Endothelial cell of umbilical vein (primary cell): Measurements from ENCODE around the gene CPVL. TPM values are rescaled to one million over a fixed set of nuclear protein-coding genes. Genes with fewer than 3 reads are reported as not detected.
A peak's percentile ranks its signal among the peaks of the same experiment; 100 is the strongest.

Experiments
- BruUV-seq: library from RNA; stranded (reverse); fragments of 400-500 nt; replicated peaks from 2 replicates; lab custom pipeline; 2021; lab: Mats Ljungman, UMichigan
- CTCF ChIA-PET: fragments of 300-600, 350-600 bp; sonication (Branson Sonifier 250); formaldehyde crosslinking; loops from one replicate; lab custom pipeline; 2021; ENCODE audit warnings: antibody characterized with exemption, inconsistent platforms; lab: Charles Lee
- POLR2A ChIA-PET: fragments of 300-600, 350-600 bp; sonication (Branson Sonifier 250); formaldehyde crosslinking; loops from one replicate; lab custom pipeline; 2021; ENCODE audit warnings: antibody characterized with exemption, inconsistent platforms; lab: Charles Lee
- DNase-seq: peaks from one replicate; pipeline ENCODE4 v3.0.0-alpha.2; 2011; ENCODE audit warnings: low read depth, low spot score
- FAIRE-seq: peaks from 2 replicates; lab custom pipeline; 2011; peaks lifted over from hg19 to GRCh38; lab: Jason Lieb, UNC
- H2AFZ ChIP-seq: 2 replicates; pipeline ENCODE4 v1.6.0; 2012; ENCODE audit warnings: low read depth, low read length, control low read depth, inconsistent platforms
- H3K27ac ChIP-seq: 2 replicates; pipeline ENCODE4 v1.5.1; 2011; ENCODE audit warnings: low read depth, mild to moderate bottlenecking, control low read depth, low read length, moderate library complexity; ENCODE audit not compliant: insufficient read depth
- H3K27me3 ChIP-seq, 2 experiments: 2 replicates each; pipeline versions ENCODE4 v1.6.0 to v1.6.1; 2011; ENCODE audit warnings: low read length in 2 of 2, mixed read lengths in 1 of 2; ENCODE audit not compliant: control insufficient read depth in 2 of 2, insufficient read depth in 2 of 2
- H3K36me3 ChIP-seq, 2 experiments: 2 replicates in 1 of 2; 3 replicates in 1 of 2; pipeline ENCODE4 v1.5.1; 2011; ENCODE audit warnings: low read length in 2 of 2, mild to moderate bottlenecking in 1 of 2, moderate library complexity in 1 of 2; ENCODE audit not compliant: control insufficient read depth in 2 of 2, insufficient read depth in 2 of 2; ENCODE audit errors: extremely low read depth in 1 of 2
- H3K4me1 ChIP-seq: 3 replicates; pipeline ENCODE4 v1.5.1; 2011; ENCODE audit warnings: mild to moderate bottlenecking, low read length; ENCODE audit not compliant: control insufficient read depth, insufficient read depth; ENCODE audit errors: extremely low read depth
- H3K4me2 ChIP-seq: 2 replicates; pipeline ENCODE4 v1.6.1; 2011; ENCODE audit warnings: low read length, control low read depth, mixed read lengths; ENCODE audit not compliant: insufficient read depth
- H3K4me3 ChIP-seq, 3 experiments: fragments of 200-600 bp in 1 of 3; sonication (generic), shearing (Covaris generic) in 1 of 3; replicated peaks in 1 of 3; 2 replicates each; pipeline ENCODE4 v1.5.1; 2011 to 2016; ENCODE audit warnings: control low read depth in 3 of 3, low read length in 3 of 3, mild to moderate bottlenecking in 2 of 3, inconsistent platforms in 1 of 3, low read depth in 1 of 3, moderate library complexity in 1 of 3; ENCODE audit not compliant: insufficient read depth in 1 of 3
- H3K79me2 ChIP-seq: 2 replicates; pipeline ENCODE4 v1.6.0; 2012; ENCODE audit warnings: low read length, inconsistent platforms; ENCODE audit not compliant: control insufficient read depth, insufficient read depth
- H3K9ac ChIP-seq: replicated peaks from 2 replicates; pipeline ENCODE3; 2011; ENCODE audit warnings: low read length, control low read depth; ENCODE audit not compliant: insufficient read depth; ENCODE audit errors: extremely low read depth
- H3K9me1 ChIP-seq: replicated peaks from 3 replicates; pipeline ENCODE4 v1.6.0; 2011; ENCODE audit warnings: mild to moderate bottlenecking, low read length; ENCODE audit not compliant: control insufficient read depth, insufficient read depth; ENCODE audit errors: extremely low read depth
- H3K9me3 ChIP-seq: replicated peaks from 2 replicates; pipeline ENCODE4 v1.5.1; 2012; ENCODE audit warnings: low read length, inconsistent platforms; ENCODE audit not compliant: control insufficient read depth, insufficient read depth
- H4K20me1 ChIP-seq: replicated peaks from 2 replicates; pipeline ENCODE3; 2011; ENCODE audit warnings: mild to moderate bottlenecking, low read length; ENCODE audit not compliant: control insufficient read depth, insufficient read depth; ENCODE audit errors: extremely low read depth
- CTCF ChIP-seq, 2 donors: IDR thresholded peaks; 1 replicate in 1 of 2; 2 replicates in 1 of 2; pipeline ENCODE4 v1.5.1; 2011; ENCODE audit warnings: low read length in 2 of 2, mild to moderate bottlenecking in 2 of 2, moderate library complexity in 2 of 2, control low read depth in 1 of 2, inconsistent platforms in 1 of 2, low read depth in 1 of 2; ENCODE audit not compliant: insufficient read depth in 1 of 2; ENCODE audit errors: extremely low read depth in 1 of 2
- EZH2 ChIP-seq: IDR thresholded peaks from 2 replicates; pipeline ENCODE4 v1.6.1; 2012; ENCODE audit warnings: borderline replicate concordance, low read depth, mild to moderate bottlenecking, moderate library complexity, low read length, inconsistent platforms; ENCODE audit not compliant: severe bottlenecking
- FOS ChIP-seq: IDR thresholded peaks from 2 replicates; pipeline ENCODE4 v1.6.1; 2011; ENCODE audit warnings: mild to moderate bottlenecking, low read length, moderate library complexity, borderline replicate concordance; ENCODE audit not compliant: insufficient read depth
- JUN ChIP-seq: IDR thresholded peaks from 2 replicates; pipeline ENCODE4 v1.6.1; 2011; ENCODE audit warnings: borderline replicate concordance, low read depth; ENCODE audit not compliant: insufficient read length, insufficient read depth
- MAX ChIP-seq: IDR thresholded peaks from 2 replicates; pipeline ENCODE4 v1.6.1; 2011; ENCODE audit not compliant: insufficient read depth, insufficient read length
- POLR2A ChIP-seq: IDR thresholded peaks from 2 replicates; pipeline ENCODE4 v1.6.1; 2012; ENCODE audit warnings: low read depth, mild to moderate bottlenecking, control low read depth, low read length
- POLR2AphosphoS5 ChIP-seq: IDR thresholded peaks from 2 replicates; pipeline ENCODE4 v1.6.1; 2012; ENCODE audit warnings: low read depth, mild to moderate bottlenecking, control low read depth, low read length, moderate library complexity; ENCODE audit not compliant: insufficient read depth
- dilution Hi-C: fragments of 300-500 bp; cut with MboI; formaldehyde crosslinking; loops from one replicate; pipeline ENCODE4 v1.15.0; 2019; ENCODE audit warnings: low sequenced_read_pairs; ENCODE audit not compliant: extremely low pct_ligation_motif_present
- intact Hi-C: fragments of 100-400 bp; cut with micrococcal nuclease; formaldehyde crosslinking; loops from one replicate; pipeline ENCODE4 v1.10.0; 2022
- polyA plus RNA-seq, 4 experiments: library from polyadenylated mRNA; depleted of rRNA in 3 of 4; stranded (reverse) in 3 of 4; unstranded in 1 of 4; fragments of >200 nt; gene quantifications; 2 replicates each; pipeline versions ENCODE4 v1.2.1 to v1.2.3, GENCODE V29; 2011 to 2012; ENCODE audit warnings: missing spikeins in 1 of 4
- total RNA-seq: library from RNA; stranded (reverse); gene quantifications from 2 replicates; pipeline ENCODE4 v1.2.3, GENCODE V29; 2021

The CPVL gene
- total and polyA plus RNA-seq, 2 donors (not counting 3 experiments of a cell fraction or from before 2014, with no cell fraction given) = 0.14 TPM; not detected in 1

DNA sequence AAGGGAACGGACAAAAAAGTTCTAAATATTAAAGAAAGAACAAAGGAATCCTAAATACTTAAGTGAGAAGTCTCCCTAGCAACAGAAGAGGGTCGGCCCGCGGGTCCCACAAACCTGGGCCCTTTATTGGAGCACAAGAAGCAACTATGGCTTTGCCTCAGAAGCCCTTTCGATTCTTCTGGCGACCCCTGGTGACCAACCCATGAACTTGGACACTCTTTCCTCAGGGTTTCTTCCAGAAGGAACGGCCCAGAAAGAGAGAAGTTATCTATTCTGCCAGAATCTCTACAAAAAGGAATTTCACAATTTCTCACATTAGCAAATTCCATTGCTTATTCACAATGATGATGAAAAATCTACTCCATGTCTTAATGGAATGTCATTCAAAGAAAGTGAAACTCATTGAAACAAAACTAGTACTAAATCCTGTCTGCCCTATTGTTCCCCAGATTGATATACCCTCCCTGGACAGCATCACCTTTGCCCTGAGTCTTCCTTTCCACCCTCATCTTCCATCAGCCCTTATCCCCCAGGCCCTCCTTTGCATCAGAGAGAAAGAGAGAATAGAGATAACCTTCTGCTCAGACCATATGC is 43.7 kb downstream of the CPVL start:
- FAIRE-seq (peak; percentile 91), DNase-seq (peak; percentile 70)
- intact Hi-C loops (loop anchor here (1.0 kb wide), 4 partner anchors 64 to 180 kb away; no protein-coding TSS in a partner anchor), dilution Hi-C loops (no loop called here)
- Histone ChIP-seq H3K9ac (no peak overlapping the region), H3K4me3 (no peak overlapping the region), H4K20me1 (no peaks in the 10 kb centered on the region), H3K4me2 (no peak overlapping the region), H2AFZ (no peak overlapping the region), H3K79me2 (no peaks in the 10 kb centered on the region), H3K4me1 (no peaks in the 10 kb centered on the region), H3K36me3 (no peaks in the 10 kb centered on the region), H3K27me3 (no peaks in the 10 kb centered on the region), H3K9me3 (no peaks in the 10 kb centered on the region), H3K27ac (no peak overlapping the region), H3K9me1 (no peaks in the 10 kb centered on the region)
- POLR2A ChIA-PET = no interaction called here
- no TSS peak for BruUV-seq
- CTCF ChIA-PET = interaction anchor here (1.0 to 38.9 kb wide), 15 partner anchors 9 to 306 kb away, joined by 3 to 1408 read pairs (median 6); partner anchors contain the start of gene TRIL
- no peak for TF ChIP-seq FOS
- no peak for TF ChIP-seq POLR2A
- no peak for TF ChIP-seq MAX
- TF ChIP-seq CTCF (IDR thresholded peaks at IDR 0.05; ENCODE audit: extremely low read depth in 1 of 2, insufficient read depth in 1 of 2, low read depth in 1 of 2, low read length in 2 of 2) = peak; percentile 50 to 77

DNA sequence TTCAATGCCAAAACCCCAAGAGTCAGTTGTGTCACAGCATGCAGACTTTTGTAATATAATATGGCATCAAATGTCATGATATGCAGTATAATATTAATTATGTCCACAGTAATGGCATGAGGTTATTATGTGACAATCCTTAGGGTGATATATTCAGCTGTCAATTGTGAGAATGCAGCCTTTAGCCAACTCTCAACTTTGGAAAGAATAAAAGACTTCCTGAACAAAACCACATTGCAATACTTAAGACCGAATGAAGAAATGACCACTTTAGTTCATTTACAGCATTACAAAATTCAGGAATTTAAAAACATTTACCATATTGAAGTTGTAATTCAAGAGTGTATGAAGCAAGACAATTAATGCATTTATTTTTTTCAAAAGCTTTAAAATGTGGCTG is 45.4 kb downstream of the CPVL start:
- H3K27ac ChIP-seq = no peak overlapping the region
- no TSS peak for BruUV-seq
- H3K4me2 ChIP-seq = no peak overlapping the region
- H3K36me3 ChIP-seq = no peaks in the 10 kb centered on the region
- no peak overlapping the region for H2AFZ ChIP-seq
- no peak for FAIRE-seq
- TF ChIP-seq POLR2AphosphoS5 = no peak
- no peak for TF ChIP-seq EZH2
- TF ChIP-seq CTCF (IDR thresholded peaks at IDR 0.05; ENCODE audit: extremely low read depth in 1 of 2, insufficient read depth in 1 of 2, low read depth in 1 of 2, low read length in 2 of 2) = no peak
- no peak for TF ChIP-seq JUN
- H3K9ac ChIP-seq = no peak overlapping the region
- H3K9me3 ChIP-seq = no peaks in the 10 kb centered on the region
- dilution Hi-C loops (no loop called here), intact Hi-C loops (no loop called here)
- H3K27me3 ChIP-seq = no peaks in the 10 kb centered on the region
- no peaks in the 10 kb centered on the region for H3K4me1 ChIP-seq
- no peaks in the 10 kb centered on the region for H4K20me1 ChIP-seq
- H3K79me2 ChIP-seq = no peaks in the 10 kb centered on the region
- CTCF ChIA-PET = interaction anchor here (1.0 to 38.9 kb wide), 9 partner anchors 8 to 308 kb away, joined by 3 to 1408 read pairs (median 9); partner anchors contain the start of gene TRIL
- POLR2A ChIA-PET = no interaction called here
- no peak for DNase-seq
- no peak overlapping the region for H3K4me3 ChIP-seq
- H3K9me1 ChIP-seq = no peaks in the 10 kb centered on the region
